GM13976 (cell line): ENCODE results near the gene MYO1D.
"Not testable (repeated sequence)": the region's sequence is repeated elsewhere in the genome, so short reads cannot be mapped to it uniquely, and the experiment has no call there.

Source experiments
- DNase-seq: peaks from one replicate; pipeline ENCODE4 v3.0.0; 2012; ENCODE audit warnings: low spot score
- in situ Hi-C: fragments of 300-500 bp; cut with MboI; formaldehyde crosslinking; loops from one replicate; pipeline ENCODE4 v1.12.0; 2022; ENCODE audit warnings: low sequenced_read_pairs, mixed read lengths, inconsistent platforms; ENCODE audit not compliant: unreplicated experiment
- TF ChIP-seq, protein P1 (sequence below): IDR thresholded peaks from 2 replicates; pipeline ENCODE4 v1.5.1; 2012; ENCODE audit warnings: borderline replicate concordance, mild to moderate bottlenecking; ENCODE audit not compliant: insufficient read depth; ENCODE audit errors: extremely low read depth, missing control alignments, control extremely low read depth

The MYO1D gene

GRCh38 chr17:32451879-32452278, 425.0 kb downstream of the MYO1D start:
- in situ Hi-C loops, result loop anchor here (25.0 kb wide), 1 partner anchor 460 kb away; no protein-coding TSS in a partner anchor
- no peak for DNase-seq
- TF ChIP-seq, protein P1, sequence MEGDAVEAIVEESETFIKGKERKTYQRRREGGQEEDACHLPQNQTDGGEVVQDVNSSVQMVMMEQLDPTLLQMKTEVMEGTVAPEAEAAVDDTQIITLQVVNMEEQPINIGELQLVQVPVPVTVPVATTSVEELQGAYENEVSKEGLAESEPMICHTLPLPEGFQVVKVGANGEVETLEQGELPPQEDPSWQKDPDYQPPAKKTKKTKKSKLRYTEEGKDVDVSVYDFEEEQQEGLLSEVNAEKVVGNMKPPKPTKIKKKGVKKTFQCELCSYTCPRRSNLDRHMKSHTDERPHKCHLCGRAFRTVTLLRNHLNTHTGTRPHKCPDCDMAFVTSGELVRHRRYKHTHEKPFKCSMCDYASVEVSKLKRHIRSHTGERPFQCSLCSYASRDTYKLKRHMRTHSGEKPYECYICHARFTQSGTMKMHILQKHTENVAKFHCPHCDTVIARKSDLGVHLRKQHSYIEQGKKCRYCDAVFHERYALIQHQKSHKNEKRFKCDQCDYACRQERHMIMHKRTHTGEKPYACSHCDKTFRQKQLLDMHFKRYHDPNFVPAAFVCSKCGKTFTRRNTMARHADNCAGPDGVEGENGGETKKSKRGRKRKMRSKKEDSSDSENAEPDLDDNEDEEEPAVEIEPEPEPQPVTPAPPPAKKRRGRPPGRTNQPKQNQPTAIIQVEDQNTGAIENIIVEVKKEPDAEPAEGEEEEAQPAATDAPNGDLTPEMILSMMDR, result no peak

- DNase-seq, result not testable (repeated sequence)
- in situ Hi-C loops, result loop anchor here (25.0 kb wide), 1 partner anchor 462 kb away; no protein-coding TSS in a partner anchor
Measured at GRCh38 chr17:32450379-32450778, 426.5 kb downstream of the MYO1D start.

- in situ Hi-C loops, result loop anchor here (25.0 kb wide), 1 partner anchor 462 kb away; no protein-coding TSS in a partner anchor
- no peak for DNase-seq
- TF ChIP-seq, protein P1, result no peak
Measured at GRCh38 chr17:32449963-32450362, 427.0 kb downstream of the MYO1D start.

GRCh38 chr17:32446949-32447348, 430.0 kb downstream of the MYO1D start:
- TF ChIP-seq, protein P1, result no peak
- no peak for DNase-seq
- in situ Hi-C loops, result no loop called here

- TF ChIP-seq, protein P1, result no peak
- DNase-seq, result no peak
- in situ Hi-C loops, result no loop called here
Measured at GRCh38 chr17:32445971-32446370, 431.0 kb downstream of the MYO1D start.

DNA sequence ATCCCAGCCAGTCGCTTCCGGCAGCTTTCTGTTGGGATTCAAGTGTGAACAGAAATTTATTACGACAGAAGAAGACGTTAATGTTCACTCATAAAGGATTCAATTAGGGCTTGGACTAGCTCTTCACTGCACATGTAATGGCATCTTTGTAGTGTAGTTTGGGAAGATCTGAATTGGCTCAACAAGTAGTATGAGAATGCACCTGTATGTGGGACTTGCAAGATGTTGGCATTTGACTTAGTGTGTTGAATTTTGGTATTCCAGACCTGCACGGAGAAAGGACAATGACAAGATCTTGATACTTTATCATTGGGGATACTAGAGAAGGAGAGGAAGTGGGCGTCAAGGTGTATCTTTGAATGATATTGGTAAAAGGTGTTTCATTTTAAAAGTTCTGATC, 431.4 kb downstream of the MYO1D start:
- in situ Hi-C loops, result no loop called here
- TF ChIP-seq, protein P1, result no peak
- no peak for DNase-seq

DNA sequence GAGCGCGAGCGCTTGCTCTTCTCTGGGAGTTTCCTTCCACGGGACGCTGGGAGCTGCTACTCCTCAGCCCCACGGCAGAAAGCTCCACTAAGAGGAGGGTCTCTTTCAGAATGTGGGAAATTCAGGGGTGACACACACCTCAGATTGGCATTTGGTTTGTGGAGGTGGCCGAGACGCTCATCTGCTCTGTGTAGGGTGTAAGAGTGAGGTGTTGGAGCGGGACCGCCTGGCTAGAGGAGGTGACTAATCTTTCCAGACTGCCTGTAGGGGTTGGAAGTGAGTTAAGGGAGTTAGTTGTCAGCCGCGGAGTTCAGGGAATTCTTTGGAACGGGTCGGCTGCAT, 431.9 kb downstream of the MYO1D start:
- DNase-seq, result no peak
- in situ Hi-C loops, result no loop called here
- TF ChIP-seq, protein P1, result no peak
